Measurements from ENCODE around the gene CAMTA1. TPM values are rescaled to one million over a fixed set of nuclear protein-coding genes. Genes with fewer than 3 reads are reported as not detected.
A peak's percentile ranks its signal among the peaks of the same experiment; 100 is the strongest.
"Not testable (repeated sequence)": the region's sequence is repeated elsewhere in the genome, so short reads cannot be mapped to it uniquely, and the experiment has no call there.

The CAMTA1 gene
- total RNA-seq, 6 experiments from 2014 or later, result 78.1 to 96.6 (median 86.1) TPM

- DNase-seq, result no peak
- H3K4me3 Mint-ChIP-seq, result no peak overlapping the region
- no peaks in the 10 kb centered on the region for H3K36me3 Mint-ChIP-seq (ENCODE audit: low read depth)
- TF ChIP-seq CTCF (IDR thresholded peaks at IDR 0.05), result no peak
- H3K27ac Mint-ChIP-seq, result no peak overlapping the region
- peaks cover 15% of the 10 kb centered on the region for H3K4me1 Mint-ChIP-seq (ENCODE audit: low read depth)
- peaks cover 2% of the 10 kb centered on the region for H3K27me3 Mint-ChIP-seq (ENCODE audit: insufficient read depth)
- H3K9me3 Mint-ChIP-seq, result no peaks in the 10 kb centered on the region
Observed at GRCh38 chr1:7375781-7376660, 590.8 kb downstream of the CAMTA1 start.

DNA sequence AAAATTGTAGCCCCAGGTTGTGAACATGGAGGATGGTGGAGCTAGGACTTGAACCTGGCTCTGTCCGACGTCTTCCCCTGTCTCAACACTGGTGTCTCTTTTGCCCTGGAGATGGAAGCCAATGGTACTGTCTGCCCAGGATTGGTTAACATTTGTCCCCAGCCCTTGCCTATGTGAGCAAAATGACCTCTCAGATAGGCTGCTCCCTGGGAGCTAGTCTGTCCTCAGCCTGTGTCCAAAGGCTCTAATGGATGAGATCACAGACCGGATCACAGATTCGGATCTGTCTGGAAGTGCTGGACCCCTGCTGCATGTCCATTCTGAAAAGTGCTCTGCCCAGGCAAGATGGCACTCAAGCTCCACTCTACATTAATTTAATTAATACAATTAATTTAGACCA is 591.4 kb downstream of the CAMTA1 start:
- no peak for TF ChIP-seq CTCF (IDR thresholded peaks at IDR 0.05)
- H3K27ac Mint-ChIP-seq, result no peak overlapping the region
- H3K4me3 Mint-ChIP-seq, result no peak overlapping the region
- no peaks in the 10 kb centered on the region for H3K9me3 Mint-ChIP-seq
- no peak for DNase-seq
- H3K27me3 Mint-ChIP-seq (ENCODE audit: insufficient read depth), result peaks cover 1% of the 10 kb centered on the region
- peaks cover 15% of the 10 kb centered on the region for H3K4me1 Mint-ChIP-seq (ENCODE audit: low read depth)
- no peaks in the 10 kb centered on the region for H3K36me3 Mint-ChIP-seq (ENCODE audit: low read depth)

- no peak for TF ChIP-seq CTCF (IDR thresholded peaks at IDR 0.05)
- Mint-ChIP-seq H3K27ac (no peak overlapping the region), H3K4me1 (ENCODE audit: low read depth) (peaks cover 15% of the 10 kb centered on the region), H3K4me3 (no peak overlapping the region), H3K27me3 (ENCODE audit: insufficient read depth) (peaks cover 3% of the 10 kb centered on the region), H3K36me3 (ENCODE audit: low read depth) (no peaks in the 10 kb centered on the region), H3K9me3 (no peaks in the 10 kb centered on the region)
- DNase-seq, result no peak
Observed at GRCh38 chr1:7378346-7379130, 593.3 kb downstream of the CAMTA1 start.

DNA sequence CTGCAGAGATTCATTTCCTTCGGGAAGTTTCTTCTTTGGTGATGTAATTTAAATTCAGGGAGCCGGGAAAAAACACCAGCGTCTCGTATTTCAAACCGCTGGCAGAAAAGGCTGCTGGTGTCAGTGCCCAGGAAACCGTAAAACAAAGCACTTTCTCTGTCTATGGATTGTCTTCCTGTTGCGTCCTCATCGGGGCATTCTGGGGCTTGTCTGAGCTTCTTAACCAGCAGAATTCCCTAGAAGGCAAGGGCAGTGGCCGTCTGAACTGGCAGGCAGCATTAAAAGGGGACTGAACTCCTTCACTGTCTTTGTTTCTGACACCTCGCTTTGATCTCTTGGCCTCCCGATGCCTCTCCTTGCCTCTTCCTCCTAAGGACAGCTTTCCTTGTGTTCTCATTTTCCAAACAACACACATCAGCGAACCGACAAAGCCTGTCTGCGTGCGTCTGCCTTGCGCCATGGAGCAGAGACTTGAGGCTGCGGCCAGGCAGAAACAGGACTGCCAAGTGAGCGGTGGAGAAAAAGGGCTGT is 594.3 kb downstream of the CAMTA1 start:
- peaks cover 3% of the 10 kb centered on the region; the same call in 1 of the 2 replicates for H3K27me3 Mint-ChIP-seq (ENCODE audit: insufficient read depth)
- H3K27ac Mint-ChIP-seq, result peak overlapping the region; percentile 51; the same call in 1 of the 2 replicates
- H3K4me1 Mint-ChIP-seq (ENCODE audit: low read depth), result peaks cover 11% of the 10 kb centered on the region
- no peak for TF ChIP-seq CTCF (IDR thresholded peaks at IDR 0.05)
- H3K9me3 Mint-ChIP-seq, result no peaks in the 10 kb centered on the region
- peak; percentile 67 for DNase-seq
- H3K4me3 Mint-ChIP-seq, result peak overlapping the region; percentile 33
- H3K36me3 Mint-ChIP-seq (ENCODE audit: low read depth), result no peaks in the 10 kb centered on the region

DNA sequence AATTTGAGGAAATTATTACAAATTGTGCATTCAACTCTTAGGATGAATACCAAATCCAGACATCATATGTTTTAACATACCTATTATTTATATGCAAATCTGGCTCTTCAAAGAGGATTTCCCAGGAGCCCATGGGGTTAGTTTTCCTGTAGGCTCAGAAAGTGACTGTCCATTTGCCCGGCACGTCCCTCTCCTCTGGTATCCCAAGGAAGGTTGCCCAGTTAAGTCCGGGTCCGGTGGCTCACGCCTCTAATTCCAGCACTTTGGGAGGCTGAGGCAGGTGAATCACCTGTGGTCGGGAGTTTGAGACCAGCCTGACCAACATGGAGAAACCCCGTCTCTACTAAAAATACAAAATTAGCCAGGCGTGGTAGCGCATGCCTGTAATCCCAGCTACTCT is 594.8 kb downstream of the CAMTA1 start:
- not testable (repeated sequence) for H3K36me3 Mint-ChIP-seq (ENCODE audit: low read depth); H3K27ac Mint-ChIP-seq; H3K9me3 Mint-ChIP-seq; DNase-seq; H3K4me3 Mint-ChIP-seq; H3K27me3 Mint-ChIP-seq (ENCODE audit: insufficient read depth)
- peaks cover 11% of the 10 kb centered on the region for H3K4me1 Mint-ChIP-seq (ENCODE audit: low read depth)
